T-helper 2 cell (primary cell): ENCODE results near the gene HSF4.

Source experiments
- DNase-seq, 5 experiments: peaks; one replicate each; pipeline versions ENCODE4 v3.0.0 to v3.0.0-alpha.2; 2012 to 2022

Gene HSF4

GRCh38 chr16:67204076-67204475 is 39.5 kb downstream of the HSF4 start:
- DNase-seq: no peak

- no peak for DNase-seq
Observed at GRCh38 chr16:67206129-67206837, 41.7 kb downstream of the HSF4 start.

- DNase-seq: no peak
Observed at GRCh38 chr16:67206838-67207248, 42.3 kb downstream of the HSF4 start.

GRCh38 chr16:67207249-67208091 is 42.9 kb downstream of the HSF4 start:
- no peak for DNase-seq

- no peak for DNase-seq
Observed at GRCh38 chr16:67208154-67208896, 43.8 kb downstream of the HSF4 start.

GRCh38 chr16:67209565-67209964 is 45.0 kb downstream of the HSF4 start:
- DNase-seq: no peak

GRCh38 chr16:67210069-67210937 is 45.8 kb downstream of the HSF4 start:
- no peak for DNase-seq

GRCh38 chr16:67211674-67212073 is 47.1 kb downstream of the HSF4 start:
- no peak for DNase-seq

- DNase-seq: no peak
Observed at GRCh38 chr16:67212766-67213165, 48.2 kb downstream of the HSF4 start.

- no peak for DNase-seq
Observed at GRCh38 chr16:67213197-67214019, 48.9 kb downstream of the HSF4 start.

GRCh38 chr16:67215706-67216105 is 51.2 kb downstream of the HSF4 start:
- no peak for DNase-seq

GRCh38 chr16:67216612-67217490 is 52.3 kb downstream of the HSF4 start:
- DNase-seq: no peak
